ENCODE measurements around the gene CPEB4. TPM values are rescaled to one million over a fixed set of nuclear protein-coding genes. Genes with fewer than 3 reads are reported as not detected.

CPEB4 gene
- total and polyA plus RNA-seq, 9 of the 15 experiments (the other 6 are each of a cell fraction or from before 2014, with no cell fraction given): 7.4 to 21.3 (median 12.4) TPM

- TF ChIP-seq IRF9 (tag; IDR thresholded peaks at IDR 0.05) (no peak), MGA (IDR thresholded peaks at IDR 0.05) (peak; percentile 51; the same call in 1 of the 2 replicates), ZNF551 (CRISPR knock-in tag; IDR thresholded peaks at IDR 0.05) (no peak), ZNF668 (CRISPR knock-in tag; IDR thresholded peaks at IDR 0.05) (no peak), KLF1 (tag; IDR thresholded peaks at IDR 0.05) (no peak), HLTF (IDR thresholded peaks at IDR 0.05) (no peak; the same call in 1 of the 2 replicates), ERF (CRISPR knock-in tag; IDR thresholded peaks at IDR 0.05) (no peak)
- TF ChIP-seq, protein P1, sequence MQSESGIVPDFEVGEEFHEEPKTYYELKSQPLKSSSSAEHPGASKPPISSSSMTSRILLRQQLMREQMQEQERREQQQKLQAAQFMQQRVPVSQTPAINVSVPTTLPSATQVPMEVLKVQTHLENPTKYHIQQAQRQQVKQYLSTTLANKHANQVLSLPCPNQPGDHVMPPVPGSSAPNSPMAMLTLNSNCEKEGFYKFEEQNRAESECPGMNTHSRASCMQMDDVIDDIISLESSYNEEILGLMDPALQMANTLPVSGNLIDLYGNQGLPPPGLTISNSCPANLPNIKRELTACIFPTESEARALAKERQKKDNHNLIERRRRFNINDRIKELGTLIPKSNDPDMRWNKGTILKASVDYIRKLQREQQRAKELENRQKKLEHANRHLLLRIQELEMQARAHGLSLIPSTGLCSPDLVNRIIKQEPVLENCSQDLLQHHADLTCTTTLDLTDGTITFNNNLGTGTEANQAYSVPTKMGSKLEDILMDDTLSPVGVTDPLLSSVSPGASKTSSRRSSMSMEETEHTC (IDR thresholded peaks at IDR 0.05): no peak
- TF ChIP-seq, protein P2, sequence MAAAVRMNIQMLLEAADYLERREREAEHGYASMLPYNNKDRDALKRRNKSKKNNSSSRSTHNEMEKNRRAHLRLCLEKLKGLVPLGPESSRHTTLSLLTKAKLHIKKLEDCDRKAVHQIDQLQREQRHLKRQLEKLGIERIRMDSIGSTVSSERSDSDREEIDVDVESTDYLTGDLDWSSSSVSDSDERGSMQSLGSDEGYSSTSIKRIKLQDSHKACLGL (CRISPR knock-in tag; IDR thresholded peaks at IDR 0.05; ENCODE audit: borderline replicate concordance, poor library complexity, severe bottlenecking): no peak
- TF ChIP-seq, protein P3, sequence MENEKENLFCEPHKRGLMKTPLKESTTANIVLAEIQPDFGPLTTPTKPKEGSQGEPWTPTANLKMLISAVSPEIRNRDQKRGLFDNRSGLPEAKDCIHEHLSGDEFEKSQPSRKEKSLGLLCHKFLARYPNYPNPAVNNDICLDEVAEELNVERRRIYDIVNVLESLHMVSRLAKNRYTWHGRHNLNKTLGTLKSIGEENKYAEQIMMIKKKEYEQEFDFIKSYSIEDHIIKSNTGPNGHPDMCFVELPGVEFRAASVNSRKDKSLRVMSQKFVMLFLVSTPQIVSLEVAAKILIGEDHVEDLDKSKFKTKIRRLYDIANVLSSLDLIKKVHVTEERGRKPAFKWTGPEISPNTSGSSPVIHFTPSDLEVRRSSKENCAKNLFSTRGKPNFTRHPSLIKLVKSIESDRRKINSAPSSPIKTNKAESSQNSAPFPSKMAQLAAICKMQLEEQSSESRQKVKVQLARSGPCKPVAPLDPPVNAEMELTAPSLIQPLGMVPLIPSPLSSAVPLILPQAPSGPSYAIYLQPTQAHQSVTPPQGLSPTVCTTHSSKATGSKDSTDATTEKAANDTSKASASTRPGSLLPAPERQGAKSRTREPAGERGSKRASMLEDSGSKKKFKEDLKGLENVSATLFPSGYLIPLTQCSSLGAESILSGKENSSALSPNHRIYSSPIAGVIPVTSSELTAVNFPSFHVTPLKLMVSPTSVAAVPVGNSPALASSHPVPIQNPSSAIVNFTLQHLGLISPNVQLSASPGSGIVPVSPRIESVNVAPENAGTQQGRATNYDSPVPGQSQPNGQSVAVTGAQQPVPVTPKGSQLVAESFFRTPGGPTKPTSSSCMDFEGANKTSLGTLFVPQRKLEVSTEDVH (IDR thresholded peaks at IDR 0.05; ENCODE audit: low read depth, partially characterized antibody): peak; percentile 27
Observed at GRCh38 chr5:173885475-173886010, 2.6 kb upstream of the CPEB4 start (continued).
